HTR-8/SVneo (cell line): ENCODE results near the gene S1PR4.
"Not testable (repeated sequence)": the region's sequence is repeated elsewhere in the genome, so short reads cannot be mapped to it uniquely, and the experiment has no call there.

Experiments
- DNase-seq: peaks from one replicate; pipeline ENCODE4 v3.0.0; 2011; ENCODE audit warnings: low spot score, mixed read lengths; ENCODE audit not compliant: insufficient read length
- FAIRE-seq: peaks from 2 replicates; lab custom pipeline; 2011; peaks lifted over from hg19 to GRCh38; lab: Jason Lieb, UNC

Gene S1PR4

GRCh38 chr19:3176715-3177501, 1.7 kb upstream of the S1PR4 start:
- FAIRE-seq = no peak
- DNase-seq = peak; percentile 59

- no peak for FAIRE-seq
Measured at GRCh38 chr19:3178973-3179738, 587 bp downstream of the S1PR4 start.

GRCh38 chr19:3179739-3180293, 1.2 kb downstream of the S1PR4 start:
- DNase-seq = no peak
- FAIRE-seq = no peak

More at GRCh38 chr19:3178973-3179738, 587 bp downstream of the S1PR4 start:
- DNase-seq = no peak

GRCh38 chr19:3183721-3184641, 5.4 kb downstream of the S1PR4 start:
- DNase-seq = no peak
- no peak for FAIRE-seq

DNA sequence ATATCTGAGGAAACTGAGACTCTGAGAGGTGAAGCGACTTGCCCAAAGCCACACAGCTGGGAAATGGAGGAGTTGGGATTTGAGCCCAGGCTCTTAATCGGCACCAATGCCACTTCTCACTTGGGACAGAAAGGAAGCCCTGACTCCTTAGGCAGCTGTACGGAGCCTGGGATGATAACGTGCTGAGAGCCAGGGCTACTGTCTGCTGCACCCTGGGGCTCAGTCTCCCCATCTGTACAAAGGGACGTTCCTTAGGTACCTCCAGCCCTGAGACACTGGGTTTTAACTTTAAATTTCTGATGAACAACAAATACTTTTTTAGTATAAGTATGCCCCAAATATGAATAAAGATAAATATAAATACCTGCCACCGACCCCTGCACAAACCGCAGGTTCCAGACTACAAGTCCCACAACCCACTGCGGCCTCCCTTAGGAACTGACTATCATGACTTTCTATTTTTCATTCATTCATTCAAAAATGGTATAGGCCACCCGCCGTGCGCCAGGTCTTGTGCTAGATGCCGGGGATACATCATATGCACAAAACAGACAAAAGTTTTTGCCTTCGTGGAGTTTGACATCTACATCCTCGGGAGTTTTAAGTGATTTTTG, 6.4 kb downstream of the S1PR4 start:
- DNase-seq = peak; percentile 47
- no peak for FAIRE-seq

DNA sequence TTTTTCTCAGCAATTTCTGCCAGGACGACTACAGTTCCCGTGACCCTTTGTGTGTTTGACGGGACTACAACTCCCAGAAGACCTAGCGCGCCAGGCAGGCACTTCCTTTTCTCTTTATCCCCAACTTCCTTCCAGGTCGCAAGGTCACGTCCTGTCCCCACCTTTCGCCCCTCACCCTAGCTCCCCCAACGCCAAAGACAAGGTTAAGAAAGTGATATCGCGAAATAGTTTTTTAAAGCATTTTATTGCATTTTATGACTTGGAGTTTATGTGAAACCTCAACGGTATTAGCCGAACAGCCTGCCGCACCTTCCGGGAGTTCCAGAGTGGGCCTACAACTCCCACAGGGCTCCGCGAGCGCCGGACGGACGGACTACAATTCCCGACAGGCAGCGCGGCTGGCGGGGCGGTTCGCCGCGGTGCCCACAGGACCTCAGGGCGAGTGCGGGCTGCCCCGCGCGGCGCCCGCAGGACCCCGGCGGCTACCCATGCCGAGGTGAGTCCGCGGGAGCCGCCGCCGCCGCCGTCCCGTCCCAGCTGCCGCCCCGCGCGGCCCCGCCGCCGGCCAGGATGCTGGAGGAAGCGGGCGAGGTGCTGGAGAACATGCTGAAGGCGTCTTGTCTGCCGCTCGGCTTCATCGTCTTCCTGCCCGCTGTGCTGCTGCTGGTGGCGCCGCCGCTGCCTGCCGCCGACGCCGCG, 7.0 kb downstream of the S1PR4 start, which contains the start of gene NCLN:
TSS of gene NCLN (plus strand) at position 470 of the 699 bp plus-strand sequence. CDS start at position 571, 101 bp downstream.
- peak; percentile 88 for DNase-seq
- FAIRE-seq = peak; percentile 55

GRCh38 chr19:3186160-3186688, 7.7 kb downstream of the S1PR4 start:
- no peak for FAIRE-seq

DNA sequence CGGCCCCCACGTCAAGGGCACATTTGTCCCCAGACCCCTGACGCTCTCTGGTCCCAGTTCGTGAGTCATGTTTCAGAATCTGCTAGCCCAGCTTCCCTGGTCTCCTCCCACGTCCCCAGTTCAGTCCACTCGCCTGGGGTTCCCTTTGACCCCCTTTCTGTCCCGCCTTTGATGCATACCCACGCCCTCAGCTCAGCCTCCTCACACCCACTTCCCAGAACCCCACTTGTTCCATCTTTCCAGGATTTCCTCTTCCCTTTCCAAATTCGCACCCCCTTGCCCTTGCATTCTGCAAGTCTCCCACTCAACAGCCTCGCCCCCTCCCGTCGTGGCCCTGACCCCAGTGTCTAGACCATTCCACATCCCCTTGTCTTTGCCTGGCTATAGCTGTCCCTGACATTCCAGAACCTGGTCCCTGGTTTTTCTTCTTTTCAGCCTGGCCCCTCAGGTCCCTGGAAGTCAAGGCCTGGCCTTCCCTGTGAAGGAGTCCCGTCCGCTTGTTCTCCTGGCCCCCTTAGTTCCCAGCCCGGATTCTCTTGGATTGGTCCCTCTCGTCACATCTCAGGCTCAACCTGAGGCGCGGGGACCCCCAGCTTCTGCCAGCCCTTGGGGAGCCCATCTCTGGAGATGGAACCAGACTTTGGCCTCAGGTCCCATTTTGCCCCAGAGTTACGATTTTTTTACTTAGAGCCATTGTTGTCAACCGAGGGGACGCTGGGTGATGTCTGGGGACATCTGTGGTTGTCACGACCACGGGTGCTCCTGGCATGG, 8.5 kb downstream of the S1PR4 start:
- no peak for FAIRE-seq
- no peak for DNase-seq

More at GRCh38 chr19:3186160-3186688, 7.7 kb downstream of the S1PR4 start:
- DNase-seq = no peak

DNA sequence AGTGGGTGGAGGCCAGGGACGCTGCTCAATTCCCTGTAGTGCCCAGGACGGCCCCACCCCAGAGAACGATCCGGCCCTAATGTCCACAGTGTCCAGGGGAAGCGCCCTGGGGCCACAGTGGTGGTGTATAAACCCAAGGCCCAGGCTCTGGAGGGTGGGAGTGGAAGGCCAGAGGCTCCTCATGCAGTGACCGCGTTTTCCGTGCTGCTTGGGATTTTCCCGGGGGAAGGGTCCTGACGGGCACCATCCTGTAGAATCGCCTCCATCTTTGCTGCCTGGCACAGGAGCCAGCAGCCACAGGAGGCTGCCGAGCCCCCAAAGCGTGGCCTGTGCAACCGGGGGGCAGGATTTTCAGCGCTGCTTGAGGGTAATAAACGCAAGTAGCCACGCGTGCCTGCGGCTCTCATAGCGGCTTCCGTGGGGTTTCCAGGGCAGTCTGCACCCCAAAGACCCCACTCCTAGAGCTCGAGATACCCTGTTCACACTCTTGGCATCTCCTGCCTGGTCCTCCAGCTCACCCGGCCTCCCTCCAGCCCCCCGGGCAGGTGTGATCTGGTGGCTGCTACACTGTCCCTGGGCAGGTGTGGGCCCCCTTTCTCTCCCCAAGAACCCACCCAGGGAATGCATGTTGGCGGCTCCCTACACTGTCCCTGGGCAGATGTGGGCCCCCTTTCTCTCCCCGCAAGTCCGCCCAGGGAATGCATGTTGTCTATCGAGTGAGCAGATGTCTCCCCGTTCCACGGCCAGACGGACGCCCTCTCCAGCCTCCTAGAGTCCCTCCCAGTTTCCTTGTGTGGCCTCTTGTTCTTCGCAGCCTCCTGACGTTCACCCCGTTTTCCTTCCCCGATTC, 9.3 kb downstream of the S1PR4 start:
- FAIRE-seq (no peak), DNase-seq (no peak)

GRCh38 chr19:3188627-3189596, 10.3 kb downstream of the S1PR4 start:
- DNase-seq (no peak), FAIRE-seq (no peak)

GRCh38 chr19:3189702-3190469, 11.3 kb downstream of the S1PR4 start:
- DNase-seq (no peak), FAIRE-seq (no peak)

GRCh38 chr19:3190470-3190770, 11.9 kb downstream of the S1PR4 start:
- DNase-seq = no peak
- no peak for FAIRE-seq

- no peak for FAIRE-seq
- no peak for DNase-seq
Measured at GRCh38 chr19:3190921-3191805, 12.6 kb downstream of the S1PR4 start.

DNA sequence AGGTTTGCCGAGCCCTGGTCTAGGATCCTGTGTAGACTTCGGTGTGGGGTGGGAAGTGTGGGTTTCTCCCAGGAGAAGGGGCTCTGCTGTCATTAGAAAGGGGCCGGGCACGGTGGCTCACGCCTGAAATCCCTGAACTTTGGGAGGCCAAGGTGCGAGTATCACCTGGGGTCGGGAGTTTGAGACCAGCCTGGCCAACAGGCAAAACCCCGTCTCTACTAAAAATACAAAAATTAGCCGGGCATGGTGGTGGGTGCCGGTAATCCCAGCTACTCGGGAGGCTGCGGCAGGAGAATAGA, 13.2 kb downstream of the S1PR4 start:
- not testable (repeated sequence) for FAIRE-seq

DNA sequence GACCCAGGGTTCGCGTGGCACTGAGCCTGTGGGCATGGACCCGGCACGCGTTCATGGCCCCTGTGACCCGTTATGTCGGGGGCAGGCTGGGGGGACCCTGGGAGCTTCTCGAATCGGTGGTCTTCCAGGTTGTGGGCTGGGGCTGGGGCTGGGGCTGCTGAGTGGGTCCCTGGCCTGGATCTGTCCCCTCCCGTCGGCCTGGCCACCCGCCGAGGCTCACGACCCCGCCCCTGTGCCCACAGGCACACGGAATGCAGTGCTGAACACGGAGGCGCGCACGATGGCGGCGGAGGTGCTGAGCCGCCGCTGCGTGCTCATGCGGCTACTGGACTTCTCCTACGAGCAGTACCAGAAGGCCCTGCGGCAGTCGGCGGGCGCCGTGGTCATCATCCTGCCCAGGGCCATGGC, 13.7 kb downstream of the S1PR4 start:
- no peak for DNase-seq
- FAIRE-seq = no peak

More for the DNA sequence above, 13.2 kb downstream of the S1PR4 start:
- DNase-seq = not testable (repeated sequence)
